Inflammatory macrophage (primary cell): ENCODE measurements around the gene C6.
"Not testable (repeated sequence)": the region's sequence is repeated elsewhere in the genome, so short reads cannot be mapped to it uniquely, and the experiment has no call there.

Experiments
- DNase-seq, 2 donors: peaks; one replicate each; pipeline ENCODE4 v3.0.0-alpha.2; 2020 to 2022

Gene C6

GRCh38 chr5:41196197-41196596 lies 17.1 kb downstream of the C6 start:
- no peak for DNase-seq

GRCh38 chr5:41195228-41195627 lies 18.1 kb downstream of the C6 start:
- no peak for DNase-seq

GRCh38 chr5:41194339-41194738 lies 19.0 kb downstream of the C6 start:
- no peak for DNase-seq

GRCh38 chr5:41193456-41194205 lies 19.7 kb downstream of the C6 start:
- no peak for DNase-seq

GRCh38 chr5:41191249-41191648 lies 22.1 kb downstream of the C6 start:
- DNase-seq = no peak

- DNase-seq = no peak
Measured at GRCh38 chr5:41186143-41186542, 27.2 kb downstream of the C6 start.

GRCh38 chr5:41183331-41183730 lies 30.0 kb downstream of the C6 start:
- DNase-seq = not testable (repeated sequence)

- DNase-seq = no peak
Measured at GRCh38 chr5:41182666-41183065, 30.7 kb downstream of the C6 start.

- no peak for DNase-seq
Measured at GRCh38 chr5:41181691-41182564, 31.4 kb downstream of the C6 start.

- DNase-seq = no peak
Measured at GRCh38 chr5:41176952-41177351, 36.4 kb downstream of the C6 start.

GRCh38 chr5:41172012-41172411 lies 41.3 kb downstream of the C6 start:
- DNase-seq = no peak

GRCh38 chr5:41161271-41161670 lies 52.1 kb downstream of the C6 start:
- no peak for DNase-seq

GRCh38 chr5:41157272-41157894 lies 55.9 kb downstream of the C6 start:
- no peak for DNase-seq

GRCh38 chr5:41156739-41157138 lies 56.6 kb downstream of the C6 start:
- no peak for DNase-seq

- DNase-seq = no peak
Measured at GRCh38 chr5:41154491-41154890, 58.8 kb downstream of the C6 start.

- DNase-seq = no peak
Measured at GRCh38 chr5:41151564-41151963, 61.8 kb downstream of the C6 start.

- DNase-seq = no peak
Measured at GRCh38 chr5:41148448-41148847, 64.9 kb downstream of the C6 start.

GRCh38 chr5:41145306-41145705 lies 68.0 kb downstream of the C6 start:
- DNase-seq = no peak

GRCh38 chr5:41143131-41143901 lies 70.0 kb downstream of the C6 start:
- no peak for DNase-seq

GRCh38 chr5:41127967-41128690 lies 85.2 kb downstream of the C6 start:
- no peak for DNase-seq

- no peak for DNase-seq
Measured at GRCh38 chr5:41122459-41122858, 90.9 kb downstream of the C6 start.

- DNase-seq = no peak
Measured at GRCh38 chr5:41120600-41120999, 92.7 kb downstream of the C6 start.
